ENCODE data around the gene VASP. TPM values are rescaled to one million over a fixed set of nuclear protein-coding genes. Genes with fewer than 3 reads are reported as not detected.

The VASP gene
- total RNA-seq, 1 experiment from 2014 or later: 152 TPM

DNA sequence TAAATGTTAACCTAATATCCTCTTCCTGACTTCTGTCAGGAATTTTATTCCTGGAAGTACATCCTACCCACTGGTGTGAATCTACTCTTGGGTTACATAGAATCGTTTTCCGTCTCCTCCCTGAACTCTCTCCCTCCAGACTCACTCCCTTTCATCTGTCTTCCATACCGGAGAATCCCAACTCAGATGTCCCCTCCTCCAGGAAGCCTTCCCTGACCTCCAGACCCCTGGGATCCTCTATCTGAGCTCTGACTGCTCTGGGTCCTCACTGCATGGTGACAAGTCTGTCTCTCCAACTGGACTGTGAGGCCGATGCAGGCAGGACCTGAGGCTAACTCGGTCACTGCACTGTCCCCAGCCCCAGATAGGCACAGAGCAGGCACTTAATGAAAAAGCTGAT is 52.8 kb downstream of the VASP start:
- Histone ChIP-seq H3K36me3 (ENCODE audit: control insufficient read depth in 1 of 2, insufficient read depth in 2 of 2, low read length in 2 of 2) (no peaks in the 10 kb centered on the region), H3K9me3 (ENCODE audit: control insufficient read depth in 1 of 2, insufficient read depth in 1 of 2, low read depth in 1 of 2, low read length in 2 of 2) (no peaks in the 10 kb centered on the region), H3K9me2 (ENCODE audit: insufficient read depth) (no peaks in the 10 kb centered on the region), H3K4me2 (ENCODE audit: low read length) (no peak overlapping the region), H2AFZ (ENCODE audit: low read depth, low read length, poor library complexity, severe bottlenecking) (no peak overlapping the region), H3K27ac (ENCODE audit: low read depth, low read length) (no peak overlapping the region; the same call in 1 of the 2 replicates), H3K27me3 (ENCODE audit: insufficient read depth, low read length) (no peaks in the 10 kb centered on the region), H3K9ac (ENCODE audit: low read length) (no peak overlapping the region), H4K20me1 (ENCODE audit: insufficient read depth) (no peaks in the 10 kb centered on the region), H3K4me3 (replicated peaks in 1 of 2; ENCODE audit: low read depth in 1 of 2, low read length in 2 of 2) (no peak overlapping the region), H3K79me2 (ENCODE audit: insufficient read depth, low read length) (peaks cover 11% of the 10 kb centered on the region), H3K4me1 (ENCODE audit: control insufficient read depth in 1 of 2, insufficient read depth in 2 of 2, low read length in 2 of 2) (peaks cover 6 to 12% of the 10 kb centered on the region in 2 experiments)
- ChIA-PET CTCF (no interaction called here), RAD21 (ENCODE audit: low non-redundant PET in 1 of 2, low total read pairs in 2 of 2, uncharacterized antibody in 2 of 2, unreplicated experiment in 2 of 2) (no interaction called here), POLR2A (no interaction called here)
- TF ChIP-seq, protein P1, sequence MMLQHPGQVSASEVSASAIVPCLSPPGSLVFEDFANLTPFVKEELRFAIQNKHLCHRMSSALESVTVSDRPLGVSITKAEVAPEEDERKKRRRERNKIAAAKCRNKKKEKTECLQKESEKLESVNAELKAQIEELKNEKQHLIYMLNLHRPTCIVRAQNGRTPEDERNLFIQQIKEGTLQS (IDR thresholded peaks at IDR 0.05): no peak
- TF ChIP-seq RAD21 (IDR thresholded peaks at IDR 0.05; ENCODE audit: low read depth) (no peak), CEBPB (IDR thresholded peaks at IDR 0.05; ENCODE audit: low read depth) (no peak), ZNF274 (IDR thresholded peaks at IDR 0.05; ENCODE audit: low read depth, low read length) (no peak), ZFX (IDR thresholded peaks at IDR 0.05) (no peak), POLR2AphosphoS5 (IDR thresholded peaks at IDR 0.05; ENCODE audit: low read depth, low read length) (no peak), CBX3 (IDR thresholded peaks at IDR 0.05; ENCODE audit: low read depth) (no peak), TCF7L2 (IDR thresholded peaks at IDR 0.05; ENCODE audit: borderline replicate concordance, extremely low read depth, insufficient read depth, insufficient read length) (no peak), EZH2 (IDR thresholded peaks at IDR 0.05) (no peak), EGR1 (IDR thresholded peaks at IDR 0.05; ENCODE audit: low read depth) (no peak), POLR2A (IDR thresholded peaks at IDR 0.05; ENCODE audit: borderline replicate concordance, extremely low read depth, insufficient read depth, insufficient read length) (no peak), SIN3A (IDR thresholded peaks at IDR 0.05; ENCODE audit: low read depth) (no peak), FOSL1 (IDR thresholded peaks at IDR 0.05; ENCODE audit: low read depth) (no peak), JUND (IDR thresholded peaks at IDR 0.05) (no peak)
- TF ChIP-seq, protein P2, sequence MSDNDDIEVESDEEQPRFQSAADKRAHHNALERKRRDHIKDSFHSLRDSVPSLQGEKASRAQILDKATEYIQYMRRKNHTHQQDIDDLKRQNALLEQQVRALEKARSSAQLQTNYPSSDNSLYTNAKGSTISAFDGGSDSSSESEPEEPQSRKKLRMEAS (IDR thresholded peaks at IDR 0.05): no peak
- TF ChIP-seq, protein P3, sequence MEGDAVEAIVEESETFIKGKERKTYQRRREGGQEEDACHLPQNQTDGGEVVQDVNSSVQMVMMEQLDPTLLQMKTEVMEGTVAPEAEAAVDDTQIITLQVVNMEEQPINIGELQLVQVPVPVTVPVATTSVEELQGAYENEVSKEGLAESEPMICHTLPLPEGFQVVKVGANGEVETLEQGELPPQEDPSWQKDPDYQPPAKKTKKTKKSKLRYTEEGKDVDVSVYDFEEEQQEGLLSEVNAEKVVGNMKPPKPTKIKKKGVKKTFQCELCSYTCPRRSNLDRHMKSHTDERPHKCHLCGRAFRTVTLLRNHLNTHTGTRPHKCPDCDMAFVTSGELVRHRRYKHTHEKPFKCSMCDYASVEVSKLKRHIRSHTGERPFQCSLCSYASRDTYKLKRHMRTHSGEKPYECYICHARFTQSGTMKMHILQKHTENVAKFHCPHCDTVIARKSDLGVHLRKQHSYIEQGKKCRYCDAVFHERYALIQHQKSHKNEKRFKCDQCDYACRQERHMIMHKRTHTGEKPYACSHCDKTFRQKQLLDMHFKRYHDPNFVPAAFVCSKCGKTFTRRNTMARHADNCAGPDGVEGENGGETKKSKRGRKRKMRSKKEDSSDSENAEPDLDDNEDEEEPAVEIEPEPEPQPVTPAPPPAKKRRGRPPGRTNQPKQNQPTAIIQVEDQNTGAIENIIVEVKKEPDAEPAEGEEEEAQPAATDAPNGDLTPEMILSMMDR (IDR thresholded peaks at IDR 0.05 in 2 of 3, conservative IDR thresholded peaks at IDR 0.05 in 1 of 3; ENCODE audit: borderline replicate concordance in 1 of 3, insufficient read depth in 1 of 3, low read depth in 2 of 3, low read length in 2 of 3): no peak
- ATAC-seq (no peak), DNase-seq (ENCODE audit: low read depth, low spot score) (no peak)
- no TSS peak for BruUV-seq (replicated peaks)
- intact Hi-C loops (cut with micrococcal nuclease): no loop called here
